Smooth muscle cell (in vitro differentiated cells): ENCODE results near the gene ASIC2. TPM values are rescaled to one million over a fixed set of nuclear protein-coding genes. Genes with fewer than 3 reads are reported as not detected.

Experiments
- DNase-seq: peaks from one replicate; lab custom pipeline; 2025; ENCODE audit not compliant: unreplicated experiment; lab: John Stamatoyannopoulos, UW
- H2AFZ ChIP-seq: fragments of 200-600 bp; sonication (generic); 2 replicates; pipeline ENCODE4 v1.6.0; 2016; ENCODE audit warnings: antibody characterized with exemption, low read depth, mild to moderate bottlenecking
- H3F3A ChIP-seq: fragments of 200-600 bp; sonication (generic); 2 replicates; pipeline ENCODE4 v1.6.0; 2017; ENCODE audit warnings: antibody characterized with exemption, low read depth
- H3K27ac ChIP-seq: fragments of 200-600 bp; sonication (generic); 2 replicates; pipeline ENCODE4 v1.5.1; 2016; ENCODE audit warnings: low read depth, mild to moderate bottlenecking
- H3K27me3 ChIP-seq: fragments of 200-600 bp; sonication (generic); 2 replicates; pipeline ENCODE4 v1.6.1; 2016; ENCODE audit warnings: low read depth, mild to moderate bottlenecking
- H3K36me3 ChIP-seq: fragments of 200-600 bp; sonication (generic); 2 replicates; pipeline ENCODE4 v1.5.1; 2016; ENCODE audit warnings: low read depth
- H3K4me1 ChIP-seq: fragments of 200-600 bp; sonication (generic); 2 replicates; pipeline ENCODE4 v1.5.1; 2016; ENCODE audit warnings: low read depth
- H3K4me2 ChIP-seq: fragments of 200-600 bp; sonication (generic); 2 replicates; pipeline ENCODE4 v1.6.0; 2016; ENCODE audit warnings: mild to moderate bottlenecking
- H3K4me3 ChIP-seq: fragments of 200-600 bp; sonication (generic); 2 replicates; pipeline ENCODE4 v1.5.1; 2016; ENCODE audit warnings: mild to moderate bottlenecking
- H3K79me2 ChIP-seq: fragments of 200-600 bp; sonication (generic); 2 replicates; pipeline ENCODE4 v1.6.0; 2016; ENCODE audit warnings: low read depth, mild to moderate bottlenecking
- H3K9ac ChIP-seq: fragments of 200-600 bp; sonication (generic); 2 replicates; pipeline ENCODE4 v1.6.0; 2016; ENCODE audit warnings: low read depth
- H3K9me3 ChIP-seq: fragments of 200-600 bp; sonication (generic); replicated peaks from 2 replicates; pipeline ENCODE4 v1.5.1; 2016; ENCODE audit warnings: low read depth
- H4K20me1 ChIP-seq: fragments of 200-600 bp; sonication (generic); 2 replicates; pipeline ENCODE4 v1.6.0; 2016; ENCODE audit warnings: low read depth
- WGBS: methylation state at CpG from one replicate; pipeline ENCODE4 v1.1.7; 2016; ENCODE audit warnings: low lambda C conversion rate; 5-methylcytosine and 5-hydroxymethylcytosine counted together
- polyA plus RNA-seq: library from polyadenylated mRNA; unstranded; fragments of >200 nt; fragmentation: Nextera tagmentation; extraction: Ambion mirVana; gene quantifications from 2 replicates; pipeline ENCODE4 v1.2.1, GENCODE V29; 2016
- total RNA-seq: library from RNA; depleted of rRNA; stranded (reverse); fragments of >200 nt; gene quantifications from 2 replicates; pipeline ENCODE4 v1.2.3, GENCODE V29; 2014
- TF ChIP-seq, protein P1 (sequence below): fragments of 200-600 bp; sonication (generic); IDR thresholded peaks from 2 replicates; pipeline ENCODE4 v1.5.1; 2017; ENCODE audit warnings: borderline replicate concordance, mild to moderate bottlenecking, antibody characterized with exemption; ENCODE audit not compliant: insufficient read depth, poor library complexity, severe bottlenecking

The ASIC2 gene
- total and polyA plus RNA-seq, 2 experiments from 2014 or later, result 0.18 to 0.23 TPM

- 74% methylated on average over 4 of the region's 4 CpGs for WGBS
- TF ChIP-seq, protein P1, sequence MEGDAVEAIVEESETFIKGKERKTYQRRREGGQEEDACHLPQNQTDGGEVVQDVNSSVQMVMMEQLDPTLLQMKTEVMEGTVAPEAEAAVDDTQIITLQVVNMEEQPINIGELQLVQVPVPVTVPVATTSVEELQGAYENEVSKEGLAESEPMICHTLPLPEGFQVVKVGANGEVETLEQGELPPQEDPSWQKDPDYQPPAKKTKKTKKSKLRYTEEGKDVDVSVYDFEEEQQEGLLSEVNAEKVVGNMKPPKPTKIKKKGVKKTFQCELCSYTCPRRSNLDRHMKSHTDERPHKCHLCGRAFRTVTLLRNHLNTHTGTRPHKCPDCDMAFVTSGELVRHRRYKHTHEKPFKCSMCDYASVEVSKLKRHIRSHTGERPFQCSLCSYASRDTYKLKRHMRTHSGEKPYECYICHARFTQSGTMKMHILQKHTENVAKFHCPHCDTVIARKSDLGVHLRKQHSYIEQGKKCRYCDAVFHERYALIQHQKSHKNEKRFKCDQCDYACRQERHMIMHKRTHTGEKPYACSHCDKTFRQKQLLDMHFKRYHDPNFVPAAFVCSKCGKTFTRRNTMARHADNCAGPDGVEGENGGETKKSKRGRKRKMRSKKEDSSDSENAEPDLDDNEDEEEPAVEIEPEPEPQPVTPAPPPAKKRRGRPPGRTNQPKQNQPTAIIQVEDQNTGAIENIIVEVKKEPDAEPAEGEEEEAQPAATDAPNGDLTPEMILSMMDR, result no peak
- no peaks in the 10 kb centered on the region for H3K36me3 ChIP-seq
- no peak overlapping the region for H3K9ac ChIP-seq
- H3K4me2 ChIP-seq, result no peak overlapping the region
- H2AFZ ChIP-seq, result no peak overlapping the region
- H3K79me2 ChIP-seq, result no peaks in the 10 kb centered on the region
- peaks cover 5% of the 10 kb centered on the region for H3K4me1 ChIP-seq
- DNase-seq, result no peak
- H4K20me1 ChIP-seq, result no peaks in the 10 kb centered on the region
- no peak overlapping the region for H3K27ac ChIP-seq
- no peaks in the 10 kb centered on the region for H3F3A ChIP-seq
- H3K9me3 ChIP-seq, result no peaks in the 10 kb centered on the region
- H3K4me3 ChIP-seq, result no peak overlapping the region
- peaks cover 47% of the 10 kb centered on the region for H3K27me3 ChIP-seq
These were observed 157.4 kb downstream of the ASIC2 start for GRCh38 chr17:33135691-33136090.

GRCh38 chr17:33131620-33132019 is 161.5 kb downstream of the ASIC2 start:
- Histone ChIP-seq H3K79me2 (no peaks in the 10 kb centered on the region), H3K4me2 (no peak overlapping the region), H4K20me1 (no peaks in the 10 kb centered on the region), H2AFZ (no peak overlapping the region), H3K27me3 (peaks cover 30% of the 10 kb centered on the region), H3K9me3 (no peaks in the 10 kb centered on the region), H3K27ac (no peak overlapping the region), H3K4me3 (no peak overlapping the region), H3K9ac (no peak overlapping the region), H3K4me1 (no peaks in the 10 kb centered on the region), H3K36me3 (no peaks in the 10 kb centered on the region), H3F3A (no peaks in the 10 kb centered on the region)
- TF ChIP-seq, protein P1, result no peak
- WGBS, result 89% methylated on average over 7 of the region's 7 CpGs
- DNase-seq, result no peak

- no peaks in the 10 kb centered on the region for H3F3A ChIP-seq
- H3K4me3 ChIP-seq, result no peak overlapping the region
- H4K20me1 ChIP-seq, result no peaks in the 10 kb centered on the region
- DNase-seq, result no peak
- H3K4me1 ChIP-seq, result no peaks in the 10 kb centered on the region
- no peaks in the 10 kb centered on the region for H3K9me3 ChIP-seq
- no peak overlapping the region for H3K27ac ChIP-seq
- H3K9ac ChIP-seq, result no peak overlapping the region
- TF ChIP-seq, protein P1, result no peak
- peaks cover 18% of the 10 kb centered on the region for H3K27me3 ChIP-seq
- no peak overlapping the region for H3K4me2 ChIP-seq
- no peaks in the 10 kb centered on the region for H3K79me2 ChIP-seq
- no peak overlapping the region for H2AFZ ChIP-seq
- H3K36me3 ChIP-seq, result no peaks in the 10 kb centered on the region
- 74% methylated on average over 2 of the region's 2 CpGs for WGBS
These were observed 165.4 kb downstream of the ASIC2 start for GRCh38 chr17:33127706-33128105.

- Histone ChIP-seq H3K79me2 (no peaks in the 10 kb centered on the region), H4K20me1 (no peaks in the 10 kb centered on the region), H3K9me3 (no peaks in the 10 kb centered on the region), H3K4me3 (no peak overlapping the region), H3K4me1 (no peaks in the 10 kb centered on the region), H3K27ac (no peak overlapping the region), H2AFZ (no peak overlapping the region), H3K4me2 (no peak overlapping the region), H3K27me3 (peaks cover 14% of the 10 kb centered on the region), H3K36me3 (no peaks in the 10 kb centered on the region), H3F3A (no peaks in the 10 kb centered on the region), H3K9ac (no peak overlapping the region)
- WGBS, result 86% methylated on average over 4 of the region's 4 CpGs
- TF ChIP-seq, protein P1, result no peak
- DNase-seq, result no peak
These were observed 167.0 kb downstream of the ASIC2 start for GRCh38 chr17:33126086-33126485.
